Left kidney (tissue), 2 donors: Measurements from ENCODE around the gene DYNC2H1. TPM values are rescaled to one million over a fixed set of nuclear protein-coding genes. Genes with fewer than 3 reads are reported as not detected.
"Not testable (repeated sequence)": the region's sequence is repeated elsewhere in the genome, so short reads cannot be mapped to it uniquely, and the experiment has no call there.

Experiments used
- DNase-seq: peaks from one replicate; pipeline ENCODE4 v3.0.0-alpha.2; 2013
- polyA plus RNA-seq: library from polyadenylated mRNA; unstranded; fragments of 120-200 nt; gene quantifications from one replicate; pipeline ENCODE4 v1.2.1, GENCODE V29; 2013; ENCODE audit not compliant: insufficient read length

DYNC2H1 gene
- polyA plus RNA-seq, 1 donor = 48.0 TPM

DNA sequence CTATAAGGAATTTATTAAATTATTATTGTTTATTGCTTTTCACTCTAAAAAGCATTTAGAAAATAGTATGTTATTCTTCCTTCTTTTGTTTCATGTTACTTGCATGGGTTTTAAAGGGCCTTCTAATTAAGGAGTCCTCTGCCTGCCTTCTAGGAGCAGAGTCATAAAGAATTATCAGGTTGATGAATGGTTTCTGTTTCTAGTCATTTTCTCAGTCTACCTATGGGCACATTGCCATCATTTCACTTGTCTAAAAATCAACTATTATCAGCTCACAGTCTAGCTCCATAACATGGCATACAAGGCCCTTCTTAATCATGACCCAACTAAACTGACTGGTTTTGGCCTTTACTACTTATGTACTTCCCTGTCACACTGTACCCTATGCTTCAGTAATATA lies 16.2 kb downstream of the DYNC2H1 start:
- no peak for DNase-seq

DNA sequence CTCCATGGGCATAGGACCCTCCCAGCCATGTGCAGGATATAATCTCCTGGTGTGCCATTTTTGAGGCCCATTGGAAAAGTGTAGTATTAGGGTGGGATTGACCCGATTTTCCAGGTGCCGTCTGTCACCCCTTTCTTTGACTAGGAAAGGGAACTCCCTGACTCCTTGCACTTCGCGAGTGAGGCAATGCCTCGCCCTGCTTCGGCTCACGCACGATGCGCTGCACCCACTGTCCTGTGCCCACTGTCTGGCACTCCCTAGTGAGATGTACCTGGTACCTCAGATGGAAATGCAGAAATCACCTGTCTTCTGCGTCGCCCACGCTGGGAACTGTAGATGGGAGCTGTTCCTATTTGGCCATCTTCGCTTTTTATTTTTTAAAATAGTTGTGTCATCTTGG lies 32.8 kb downstream of the DYNC2H1 start:
- DNase-seq = not testable (repeated sequence)

DNA sequence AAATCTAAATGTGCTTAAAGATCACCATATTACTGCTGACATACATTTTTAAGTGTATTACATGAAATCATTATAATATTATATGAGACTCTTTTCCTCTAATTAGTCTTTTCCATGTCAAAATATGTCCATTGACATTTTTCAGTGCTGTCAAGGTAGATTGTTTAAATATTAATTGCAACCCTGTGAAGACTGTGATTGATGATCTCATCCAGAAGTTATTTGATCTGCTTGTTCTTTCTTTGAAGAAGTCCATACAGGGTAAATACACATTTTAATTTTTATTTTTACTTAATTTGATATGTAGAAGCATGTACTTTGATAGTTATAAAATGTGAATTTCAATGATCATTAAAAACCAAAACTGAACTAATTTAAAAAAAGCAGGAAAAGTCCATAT lies 38.4 kb downstream of the DYNC2H1 start:
- no peak for DNase-seq

DNA sequence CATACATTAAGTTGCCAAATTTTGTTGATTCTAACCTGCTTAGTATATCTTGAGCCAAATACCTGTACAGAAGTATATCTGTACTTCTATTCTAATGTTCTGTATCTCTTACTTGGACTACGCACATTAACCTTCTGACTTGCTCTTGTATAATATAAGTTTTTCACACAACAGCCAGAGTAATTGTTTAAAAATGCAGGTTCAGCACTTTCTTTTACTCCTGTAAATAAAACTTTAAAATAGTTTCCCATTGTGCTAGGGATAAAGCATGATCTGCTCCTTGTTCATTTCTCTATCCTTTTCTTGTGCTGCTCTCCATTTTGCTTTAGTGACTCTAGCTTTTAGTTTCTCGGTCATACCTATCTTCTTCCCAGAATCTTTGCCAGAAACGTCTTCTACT lies 48.3 kb downstream of the DYNC2H1 start:
- no peak for DNase-seq

DNA sequence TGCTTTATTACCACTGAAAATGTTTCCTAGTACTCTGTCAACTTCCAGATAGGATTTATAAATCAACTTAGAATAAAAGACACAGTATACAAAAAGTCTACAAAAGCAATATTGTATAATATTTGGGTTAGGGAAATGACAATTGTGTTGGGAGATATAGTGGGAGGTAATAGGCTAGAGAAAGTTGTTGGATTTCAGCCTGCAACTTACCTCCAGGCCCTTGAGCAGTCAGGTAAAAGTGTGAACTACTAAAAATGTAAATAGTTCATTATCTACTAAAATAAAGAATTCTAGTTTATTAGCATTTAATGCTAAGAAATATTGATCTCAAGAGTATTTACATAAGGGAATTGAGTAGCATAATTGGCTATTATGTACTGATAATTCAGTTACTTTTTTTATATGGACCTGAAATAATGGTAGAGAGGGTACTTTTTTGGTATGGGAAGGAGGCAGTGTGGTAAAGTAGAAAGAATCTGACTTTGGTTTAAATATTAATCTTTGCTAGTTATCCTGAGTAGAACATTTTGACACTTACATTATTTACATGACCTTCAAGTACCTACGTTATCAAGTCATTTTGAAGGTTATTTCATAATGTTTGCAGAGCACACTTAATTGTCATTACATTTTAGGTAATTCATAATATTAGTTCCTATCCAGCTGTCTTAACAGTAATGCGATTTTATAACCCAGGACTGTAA lies 55.0 kb downstream of the DYNC2H1 start:
- DNase-seq = no peak

DNA sequence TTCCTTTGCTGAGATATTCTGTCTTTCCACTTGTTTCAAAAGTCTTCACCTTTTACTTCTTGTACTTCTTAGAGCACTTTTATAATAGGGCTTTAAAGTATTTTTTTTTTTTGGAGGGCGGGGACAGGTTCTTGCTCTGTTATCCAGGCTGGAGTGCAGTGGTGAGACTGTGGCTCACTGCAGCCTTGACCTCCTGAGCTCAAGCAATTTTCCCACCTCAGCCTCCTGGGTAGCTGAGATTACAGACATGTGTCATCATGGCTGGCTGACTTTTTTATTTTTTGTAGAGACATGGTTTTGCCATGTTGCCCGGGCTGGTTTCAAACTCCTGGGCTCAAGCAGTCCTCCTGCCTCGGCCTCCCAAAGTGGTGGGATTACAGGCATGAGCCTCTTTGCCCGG lies 57.9 kb downstream of the DYNC2H1 start:
- no peak for DNase-seq

DNA sequence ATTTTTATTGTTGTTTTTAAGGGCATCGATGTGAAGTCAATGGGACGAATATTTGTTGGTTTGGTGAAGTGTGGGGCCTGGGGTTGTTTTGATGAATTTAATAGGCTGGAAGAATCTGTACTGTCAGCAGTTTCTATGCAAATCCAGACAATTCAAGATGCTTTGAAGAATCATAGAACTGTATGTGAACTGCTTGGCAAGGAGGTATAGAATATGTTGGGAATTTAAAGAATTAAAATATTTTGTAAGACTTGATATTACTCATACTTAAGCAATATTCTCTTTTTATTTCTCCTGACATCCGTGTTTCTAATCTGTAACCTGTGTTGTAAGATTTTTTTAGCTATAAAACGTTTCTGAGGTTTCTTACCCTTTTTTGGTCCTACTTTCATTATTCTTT lies 61.6 kb downstream of the DYNC2H1 start:
- no peak for DNase-seq

DNA sequence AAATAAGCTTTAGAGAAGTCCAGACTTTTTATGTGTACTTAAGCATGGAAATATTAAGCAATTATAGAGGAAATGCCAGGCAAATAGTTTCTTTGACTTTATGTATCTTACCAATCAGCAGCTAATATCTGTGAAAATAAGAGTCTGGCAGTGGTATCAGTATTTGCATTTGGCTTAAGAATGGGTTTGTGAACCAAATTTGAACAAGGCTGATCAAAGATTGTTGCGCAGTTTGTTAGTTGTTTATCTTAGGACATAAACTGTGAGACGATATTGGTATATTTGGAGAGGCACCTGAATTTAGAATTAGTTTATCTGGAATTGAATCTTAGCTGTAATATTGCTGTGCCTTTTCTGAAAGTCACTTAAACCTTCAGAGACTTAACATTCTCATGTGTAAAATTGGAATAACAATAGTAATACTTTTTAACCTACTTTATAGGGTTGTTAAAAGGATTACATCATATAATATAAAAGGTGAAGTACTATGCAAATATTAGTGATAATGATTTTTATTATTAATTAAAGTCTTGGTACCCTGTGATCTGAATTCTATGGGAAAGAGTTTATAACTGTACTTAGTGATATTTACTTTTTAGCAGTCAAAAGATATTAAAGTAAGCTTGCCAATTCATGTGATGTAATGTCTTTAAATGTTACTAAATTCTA lies 66.4 kb downstream of the DYNC2H1 start:
- DNase-seq = no peak

DNA sequence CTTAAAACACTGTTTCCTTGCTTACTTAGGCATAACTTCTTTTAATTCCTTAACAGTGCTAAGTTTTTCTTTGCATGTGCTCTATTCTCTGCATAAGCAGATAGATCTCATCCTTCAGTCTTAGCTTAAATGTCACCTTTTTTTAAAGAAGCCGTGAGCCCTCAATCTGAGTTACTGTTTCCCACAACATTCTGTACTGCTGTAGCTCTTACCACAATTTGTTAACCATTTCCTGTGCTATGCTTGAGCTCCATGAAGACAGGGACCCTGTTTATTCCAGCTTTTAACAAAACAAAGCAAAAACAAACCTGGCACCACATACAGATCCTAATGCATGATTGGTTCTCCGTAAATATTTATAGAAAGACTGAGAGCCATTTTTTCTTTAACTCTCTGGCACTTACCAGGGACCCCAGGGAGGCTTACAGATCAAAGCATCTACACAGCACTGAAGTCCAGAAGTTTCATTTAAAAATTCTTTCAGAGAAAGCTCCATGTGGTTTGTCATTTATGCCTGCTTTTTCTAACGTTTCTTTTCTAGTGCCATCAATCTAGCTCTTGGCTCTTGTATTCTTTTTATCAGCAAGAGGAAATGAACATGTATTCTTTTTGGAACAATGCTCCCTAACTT lies 74.9 kb downstream of the DYNC2H1 start:
- no peak for DNase-seq

DNA sequence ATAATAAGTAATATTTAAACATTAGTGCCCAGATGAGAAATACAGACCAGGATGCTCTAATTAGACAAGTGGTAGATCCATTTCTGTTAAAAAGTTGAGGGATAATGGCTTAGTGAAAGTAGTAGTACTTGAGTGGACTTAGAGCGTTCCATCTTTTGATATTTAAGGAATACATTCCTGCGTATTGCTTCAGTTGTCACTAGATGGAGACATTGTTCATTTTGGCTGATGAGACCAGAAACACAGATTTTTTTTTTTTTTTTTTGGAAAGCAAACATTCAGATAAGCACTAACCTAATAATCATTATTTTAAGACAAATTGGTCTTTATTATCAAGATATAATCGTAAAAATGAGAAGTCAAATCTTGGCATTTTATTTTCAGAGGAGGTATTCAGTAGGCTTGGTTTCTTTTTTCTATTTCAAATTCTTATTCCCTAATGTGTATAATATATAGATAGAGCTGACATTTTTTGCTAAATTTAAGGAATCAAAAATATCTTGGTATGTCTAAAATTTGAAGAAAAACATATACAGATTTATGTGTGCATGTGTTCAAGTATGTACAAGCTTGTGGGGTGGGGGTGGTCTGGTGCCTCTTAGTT lies 92.9 kb downstream of the DYNC2H1 start:
- DNase-seq = peak; percentile 10

DNA sequence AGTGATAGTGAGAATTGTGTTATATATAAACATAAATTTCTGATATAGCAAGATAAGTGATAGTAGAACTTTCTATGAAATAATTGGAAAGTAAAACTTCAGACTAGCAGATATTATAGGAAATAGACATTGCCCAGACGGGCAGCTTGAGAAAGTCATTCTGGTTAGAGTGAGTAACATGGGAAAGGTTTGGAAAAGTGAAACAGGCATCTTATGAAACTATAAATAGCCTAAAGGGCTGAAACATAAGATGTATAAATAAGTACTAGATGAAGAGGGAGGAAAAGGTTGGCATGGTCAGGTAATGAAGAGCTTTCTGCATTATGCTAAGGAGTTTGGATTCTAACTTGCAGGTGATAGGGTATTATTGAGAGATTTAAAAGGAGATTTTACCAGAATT lies 101.3 kb downstream of the DYNC2H1 start:
- no peak for DNase-seq

DNA sequence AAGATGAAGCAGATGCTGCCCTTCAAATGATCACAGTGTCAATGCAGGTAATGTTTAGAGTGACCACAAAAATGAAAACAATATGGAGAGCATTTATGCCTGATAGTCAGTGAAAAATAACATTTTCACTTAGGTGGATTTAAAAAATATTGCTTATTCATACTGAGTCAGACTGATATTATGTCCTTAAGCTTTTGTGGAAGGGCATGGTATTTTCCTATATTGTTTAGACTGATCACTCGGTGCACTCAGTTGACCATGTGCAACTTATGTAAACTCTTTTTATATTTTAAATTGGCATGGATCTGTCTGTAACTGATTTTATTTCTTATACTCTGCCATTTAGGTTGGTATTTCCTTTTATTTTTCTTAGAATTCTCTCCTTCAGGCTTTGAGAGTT lies 106.6 kb downstream of the DYNC2H1 start:
- DNase-seq = no peak

DNA sequence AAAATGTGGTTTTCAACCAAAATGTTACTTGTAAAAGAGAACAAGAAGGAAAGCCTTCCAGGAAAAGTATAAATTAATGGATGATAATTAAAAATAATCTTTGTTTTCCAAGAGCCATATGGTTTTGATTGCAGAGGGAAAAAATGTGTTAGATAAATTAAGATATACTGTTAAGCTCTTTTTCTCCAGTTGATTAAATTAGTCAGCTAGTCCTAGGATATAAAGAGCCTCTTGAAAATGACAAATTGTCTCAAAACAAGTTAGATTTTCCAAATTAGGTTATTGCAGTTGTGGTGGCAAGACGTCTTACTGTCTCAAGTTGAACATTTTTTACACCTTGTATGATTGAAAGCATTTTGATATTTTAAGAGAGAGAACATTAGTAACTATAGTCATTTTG lies 110.9 kb downstream of the DYNC2H1 start:
- DNase-seq = no peak

DNA sequence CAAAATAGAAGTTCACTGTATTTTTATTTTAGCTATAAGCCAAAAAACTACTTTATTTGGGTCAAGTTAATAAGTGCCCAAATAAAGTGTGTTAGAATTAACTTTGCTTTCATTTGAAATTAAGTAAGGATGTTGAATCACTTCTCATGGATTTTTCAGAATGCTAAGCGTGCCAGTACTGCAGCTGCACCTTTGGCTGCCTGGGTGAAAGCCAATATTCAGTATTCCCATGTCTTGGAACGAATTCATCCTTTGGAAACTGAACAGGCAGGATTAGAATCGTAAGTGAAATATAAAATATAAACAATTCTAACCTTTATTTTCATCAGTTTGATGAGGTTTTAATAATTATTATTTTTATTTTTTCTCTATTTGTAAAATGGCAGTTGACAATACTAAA lies 113.6 kb downstream of the DYNC2H1 start:
- DNase-seq = no peak

DNA sequence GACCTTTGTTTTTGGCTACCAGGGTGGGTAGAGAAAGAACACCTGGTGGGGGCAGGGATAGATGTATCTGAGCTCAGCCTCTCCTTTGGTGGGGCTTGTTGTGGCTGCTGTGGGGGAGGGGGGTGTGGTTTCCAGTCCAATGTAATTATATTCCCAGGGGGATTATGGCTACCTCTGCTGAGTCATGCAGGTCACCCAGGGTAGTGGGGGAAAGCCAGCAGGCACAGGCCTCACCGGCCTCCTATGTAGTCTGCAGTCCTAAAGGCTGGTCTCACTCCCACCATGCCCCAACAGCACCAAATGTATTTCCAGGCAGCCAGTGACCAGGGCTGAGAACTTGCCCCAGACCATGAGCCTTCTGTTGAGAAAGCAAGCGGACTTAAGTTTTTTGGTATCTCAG lies 119.6 kb downstream of the DYNC2H1 start:
- no peak for DNase-seq

DNA sequence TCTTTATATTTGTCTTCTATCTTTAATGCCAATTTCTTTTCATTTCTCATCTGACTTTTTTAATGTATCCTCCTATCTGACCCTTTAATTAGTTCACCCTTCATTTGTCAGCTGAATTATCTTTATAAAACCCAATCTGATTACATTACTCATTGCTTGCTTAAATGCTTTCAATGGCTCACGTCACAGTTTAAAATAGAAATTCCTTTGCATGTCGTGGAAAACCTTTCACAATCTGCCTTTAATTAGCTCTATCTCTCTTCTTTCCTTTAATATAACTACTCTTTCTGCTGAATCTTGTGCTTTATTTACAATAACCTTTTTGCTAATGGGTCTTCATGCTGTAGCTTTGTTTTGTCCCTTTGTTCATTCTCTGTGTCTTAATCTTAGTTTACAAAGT lies 125.7 kb downstream of the DYNC2H1 start:
- no peak for DNase-seq

DNA sequence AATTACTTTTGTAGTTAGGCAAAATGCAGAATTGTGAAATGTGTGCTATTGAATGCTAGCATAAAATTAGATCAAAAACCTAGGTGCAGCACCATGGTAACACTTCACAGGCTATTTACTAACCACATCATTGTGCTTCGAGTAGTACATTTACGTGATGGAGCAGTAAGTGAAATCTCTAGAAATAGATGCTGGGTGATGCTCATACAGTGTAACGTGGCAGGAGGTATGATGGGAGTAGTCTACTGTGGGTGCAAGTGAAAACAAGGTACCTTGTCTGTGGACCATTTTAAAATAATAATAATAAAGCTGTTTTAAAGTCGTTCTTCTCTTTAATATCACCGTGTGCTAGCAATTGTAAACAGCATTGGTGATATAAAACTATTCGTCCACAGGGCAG lies 132.3 kb downstream of the DYNC2H1 start:
- DNase-seq = no peak

DNA sequence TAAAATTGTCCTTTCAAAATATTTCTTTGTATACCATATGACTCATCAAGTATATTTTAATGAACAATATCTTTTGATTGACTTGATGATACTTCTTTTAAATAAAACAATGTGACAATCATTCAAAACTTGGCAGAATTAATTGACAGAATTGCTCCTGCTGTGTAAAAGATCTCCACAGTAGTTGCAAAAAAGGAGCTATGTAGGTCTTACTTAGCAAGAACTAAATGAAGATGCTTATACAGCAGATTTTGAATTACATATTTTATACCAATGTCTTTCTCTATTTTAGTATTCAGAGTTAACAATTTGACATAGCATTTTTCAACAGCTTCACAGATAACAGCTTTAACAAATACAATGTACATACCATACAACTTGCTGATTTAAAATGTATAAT lies 144.9 kb downstream of the DYNC2H1 start:
- no peak for DNase-seq

DNA sequence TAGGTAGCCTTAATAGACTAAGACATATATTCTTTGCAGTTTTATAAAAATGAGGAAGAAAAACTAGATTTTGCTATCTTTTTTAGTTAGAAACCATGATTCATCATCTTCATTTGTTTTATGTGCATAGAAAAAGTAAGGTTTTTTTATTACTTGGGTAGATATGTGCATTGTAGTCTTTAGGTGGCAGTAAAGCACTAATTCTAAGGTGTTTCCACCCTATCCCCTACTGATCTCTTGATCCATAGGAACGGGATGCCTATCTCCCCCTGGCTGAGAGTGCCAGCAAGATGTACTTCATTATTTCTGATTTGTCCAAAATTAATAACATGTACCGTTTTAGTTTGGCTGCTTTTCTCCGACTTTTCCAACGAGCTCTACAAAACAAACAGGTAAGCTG lies 148.1 kb downstream of the DYNC2H1 start:
- DNase-seq = peak; percentile 1

DNA sequence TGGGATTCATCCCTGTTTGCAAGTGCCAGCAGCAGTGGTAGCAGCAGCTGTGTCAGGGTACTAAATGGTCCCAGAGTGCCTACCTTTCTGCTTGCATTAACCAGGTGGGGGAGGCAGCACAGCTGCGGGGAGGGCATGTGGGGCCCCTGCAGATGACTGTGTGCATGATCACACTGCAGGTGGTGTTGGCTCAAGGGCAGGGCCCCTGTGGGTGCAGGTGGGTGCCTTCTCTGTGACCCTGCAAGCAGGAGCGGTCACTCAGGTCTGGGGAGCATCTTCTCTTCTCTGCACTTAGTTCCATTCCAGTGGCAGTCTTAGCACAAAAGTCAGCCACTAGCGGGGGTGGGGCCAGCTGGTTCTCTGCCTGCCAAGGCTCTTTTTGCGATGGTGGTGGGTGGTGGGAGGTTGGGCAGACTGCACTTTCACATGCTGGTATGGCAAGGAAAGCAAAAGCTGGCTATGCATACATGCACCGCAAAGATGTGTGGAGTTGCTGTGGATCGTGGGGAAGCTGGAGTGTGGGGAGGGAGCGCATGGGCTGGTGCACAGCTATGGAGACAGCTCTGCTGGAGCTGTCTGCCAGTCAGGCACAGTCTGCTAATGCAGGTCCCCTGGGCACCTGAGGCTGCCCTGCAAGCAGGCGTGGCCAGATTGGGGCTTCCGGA lies 157.1 kb downstream of the DYNC2H1 start:
- DNase-seq = no peak

DNA sequence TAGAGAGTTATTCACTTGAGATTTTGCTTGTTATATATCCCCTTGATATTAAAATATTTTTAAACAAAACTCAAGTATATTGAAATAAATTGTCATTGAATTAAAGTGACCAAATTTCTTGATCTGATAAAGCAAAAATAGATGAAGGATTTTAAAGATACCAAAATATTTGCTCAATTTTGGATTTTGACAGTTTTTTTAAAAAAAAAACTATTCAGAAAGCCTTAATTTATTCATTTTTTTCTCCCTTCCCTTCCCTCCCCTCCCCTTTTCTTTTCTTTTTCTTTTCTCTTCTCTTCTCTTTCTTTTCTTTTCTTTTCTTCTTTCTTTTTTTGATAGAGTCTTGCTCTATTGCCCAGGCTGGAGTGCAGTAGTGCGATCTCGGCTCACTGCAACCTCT lies 163.7 kb downstream of the DYNC2H1 start:
- DNase-seq = no peak

DNA sequence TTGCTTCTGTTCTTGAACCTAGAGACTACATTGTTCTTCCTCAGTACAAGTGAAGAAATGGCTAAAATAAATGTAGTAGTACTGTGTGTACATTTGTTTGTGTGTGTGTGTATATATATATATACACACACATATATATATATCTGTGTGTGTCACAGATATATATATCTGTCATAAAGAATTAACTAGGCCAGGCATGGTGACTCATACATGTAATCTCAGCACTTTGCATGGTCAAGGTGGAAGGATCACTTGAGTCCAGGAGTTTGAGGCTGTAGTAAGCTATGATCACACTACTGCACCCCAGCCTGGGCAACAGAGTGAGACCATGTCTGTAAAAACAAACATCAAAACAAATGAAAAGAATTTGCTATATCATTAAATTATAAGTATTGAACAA lies 164.8 kb downstream of the DYNC2H1 start:
- DNase-seq = no peak

DNA sequence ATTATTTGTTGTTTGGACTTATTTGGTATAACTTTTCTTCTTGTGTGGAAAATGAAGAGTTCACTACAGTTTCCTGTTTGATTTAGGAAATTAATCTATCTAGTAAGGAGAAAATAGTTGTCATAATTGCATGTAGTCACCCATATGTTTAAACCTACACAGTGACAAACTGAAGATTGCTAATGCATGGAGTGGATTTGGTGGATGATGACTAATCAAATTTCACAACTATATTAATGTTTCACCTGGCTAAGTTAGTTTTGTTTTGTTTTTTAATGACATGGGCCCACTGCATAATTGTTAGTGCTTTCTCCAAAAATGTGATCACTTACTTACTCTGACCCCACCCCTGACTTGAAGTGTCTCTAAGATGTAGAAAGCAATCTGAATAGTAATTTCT lies 170.6 kb downstream of the DYNC2H1 start:
- DNase-seq = no peak
